B cell (primary cell): ENCODE results near the gene LRRC26. TPM values are rescaled to one million over a fixed set of nuclear protein-coding genes. Genes with fewer than 3 reads are reported as not detected.

Experiments used
- ATAC-seq: fragments of 200-7000 bp; cut with Tn5 transposase; one replicate; pipeline ENCODE4 v1.10.0; 2021; ENCODE audit warnings: low read depth, mild to moderate bottlenecking, moderate number of reproducible peaks, moderate library complexity
- CTCF ChIA-PET: fragments of 350-600 bp; sonication (Branson Sonifier 250); formaldehyde crosslinking; loops from one replicate; lab custom pipeline; 2021; ENCODE audit warnings: antibody characterized with exemption, inconsistent platforms; lab: Charles Lee
- POLR2A ChIA-PET: fragments of 350-600 bp; sonication (Branson Sonifier 250); formaldehyde crosslinking; loops from one replicate; lab custom pipeline; 2021; ENCODE audit warnings: antibody characterized with exemption; lab: Charles Lee
- DNase-seq: peaks from one replicate; pipeline ENCODE4 v3.0.0; 2013
- H2AFZ ChIP-seq: 2 replicates; pipeline ENCODE4 v1.6.1; 2012; ENCODE audit warnings: mild to moderate bottlenecking, low read depth, low read length; ENCODE audit not compliant: insufficient read depth, poor library complexity, severe bottlenecking
- H3K27ac ChIP-seq, 2 donors: 1 replicate in 1 of 2; 2 replicates in 1 of 2; pipeline ENCODE4 v1.5.1; 2012 to 2013; ENCODE audit warnings: low read length in 2 of 2, mild to moderate bottlenecking in 2 of 2, moderate library complexity in 1 of 2
- H3K27me3 ChIP-seq, 4 experiments: fragments of 200-600 bp in 1 of 4; sonication (generic) in 1 of 4; replicated peaks in 1 of 4; 1 replicate in 2 of 4; 2 replicates in 2 of 4; pipeline versions ENCODE4 v1.6.1 to v1.7.0; 2013 to 2016; ENCODE audit warnings: low read length in 3 of 4, mild to moderate bottlenecking in 2 of 4, mixed read lengths in 1 of 4, moderate library complexity in 1 of 4; ENCODE audit not compliant: insufficient read depth in 4 of 4, control insufficient read depth in 3 of 4; ENCODE audit errors: control extremely low read depth in 1 of 4
- H3K36me3 ChIP-seq, 2 experiments: replicated peaks in 1 of 2; 1 replicate in 1 of 2; 2 replicates in 1 of 2; pipeline versions ENCODE4 v1.6.1 to v1.7.1; 2013; ENCODE audit warnings: low read length in 1 of 2; ENCODE audit not compliant: insufficient read depth in 2 of 2, control insufficient read depth in 1 of 2; ENCODE audit errors: control extremely low read depth in 1 of 2, extremely low read depth in 1 of 2
- H3K4me1 ChIP-seq, 2 donors: fragments of 200-600 bp in 1 of 2; sonication (generic) in 1 of 2; 1 replicate in 1 of 2; 2 replicates in 1 of 2; pipeline versions ENCODE4 v1.5.1 to v1.6.1; 2013 to 2017; ENCODE audit warnings: low read length in 2 of 2; ENCODE audit not compliant: control insufficient read depth in 2 of 2, insufficient read depth in 2 of 2
- H3K4me2 ChIP-seq: replicated peaks from 2 replicates; pipeline ENCODE3; 2012; ENCODE audit warnings: mild to moderate bottlenecking, low read depth, low read length; ENCODE audit not compliant: poor library complexity, severe bottlenecking
- H3K4me3 ChIP-seq, 5 experiments: fragments of 200-600 bp in 1 of 5; sonication (generic) in 1 of 5; 1 replicate in 3 of 5; 2 replicates in 2 of 5; pipeline versions ENCODE4 v1.5.1 to v1.7.0; 2011 to 2016; ENCODE audit warnings: low read length in 4 of 5, mild to moderate bottlenecking in 4 of 5, low read depth in 2 of 5, control low read depth in 1 of 5, moderate library complexity in 1 of 5; ENCODE audit not compliant: insufficient read depth in 1 of 5; ENCODE audit errors: control extremely low read depth in 1 of 5, extremely low read depth in 1 of 5
- H3K79me2 ChIP-seq: fragments of 200-600 bp; sonication (generic); one replicate; pipeline ENCODE4 v1.6.0; 2016; ENCODE audit warnings: low read length; ENCODE audit not compliant: control insufficient read depth, insufficient read depth
- H3K9ac ChIP-seq: fragments of 200-600 bp; sonication (generic); 2 replicates; pipeline ENCODE4 v1.6.1; 2017; ENCODE audit warnings: mild to moderate bottlenecking, low read length, moderate library complexity
- H3K9me3 ChIP-seq, 3 donors: one replicate each; pipeline versions ENCODE4 v1.6.1 to v1.7.1; 2013; ENCODE audit warnings: low read length in 2 of 3; ENCODE audit not compliant: control insufficient read depth in 2 of 3, insufficient read depth in 1 of 3; ENCODE audit errors: control extremely low read depth in 1 of 3
- H4K20me1 ChIP-seq: 2 replicates; pipeline ENCODE4 v1.6.0; 2012; ENCODE audit warnings: mild to moderate bottlenecking, low read length; ENCODE audit not compliant: insufficient read depth, control insufficient read depth, poor library complexity, severe bottlenecking
- H3K27ac Mint-ChIP-seq: one replicate; pipeline ENCODE4 v1.8.0; 2021; ENCODE audit warnings: mixed read lengths
- H3K27me3 Mint-ChIP-seq: one replicate; pipeline ENCODE4 v1.8.0; 2021; ENCODE audit warnings: mixed read lengths
- H3K4me1 Mint-ChIP-seq: one replicate; pipeline ENCODE4 v1.8.0; 2021; ENCODE audit warnings: mixed read lengths
- H3K4me3 Mint-ChIP-seq: one replicate; pipeline ENCODE4 v1.8.0; 2021; ENCODE audit warnings: mixed read lengths
- H3K9me3 Mint-ChIP-seq: one replicate; pipeline ENCODE4 v1.8.0; 2022; ENCODE audit warnings: mixed read lengths; ENCODE audit not compliant: insufficient read depth
- CTCF ChIP-seq: fragments of 200-600 bp; IDR thresholded peaks from one replicate; pipeline ENCODE4 v1.8.0; 2022; ENCODE audit warnings: antibody characterized with exemption, mild to moderate bottlenecking
- EZH2 ChIP-seq: IDR thresholded peaks from 2 replicates; pipeline ENCODE4 v1.6.1; 2012; ENCODE audit warnings: borderline replicate concordance, low read depth, mild to moderate bottlenecking, moderate library complexity, low read length; ENCODE audit not compliant: insufficient read depth, poor library complexity, severe bottlenecking
- WGBS: methylation state at CpG from one replicate; pipeline ENCODE4 v1.1.5; 2013; ENCODE audit warnings: missing lambda C conversion rate; ENCODE audit not compliant: insufficient coverage; 5-methylcytosine and 5-hydroxymethylcytosine counted together
- intact Hi-C: fragments of 100-400 bp; cut with micrococcal nuclease; formaldehyde crosslinking; loops from one replicate; pipeline ENCODE4 v1.10.0; 2022
- polyA plus RNA-seq: library from polyadenylated mRNA; depleted of rRNA; stranded (reverse); fragments of >200 nt; gene quantifications from 2 replicates; pipeline ENCODE4 v1.2.3, GENCODE V29; 2012
- total RNA-seq, 2 donors: library from RNA; stranded (reverse); fragments of 120-200 nt in 1 of 2; gene quantifications; 1 replicate in 1 of 2; 2 replicates in 1 of 2; pipeline versions ENCODE4 v1.2.3 to v1.2.4, GENCODE V29; 2013 to 2022

LRRC26 gene
- total and polyA plus RNA-seq, 2 donors (not counting 1 experiment from before 2014, with no cell fraction given): not detected

GRCh38 chr9:137140151-137141012 is 29.5 kb downstream of the LRRC26 start:
- WGBS: 65% methylated on average over 21 of the region's 26 CpGs
- H3K9me3 ChIP-seq: peaks cover 0 to 33% (median 0%) of the 10 kb centered on the region in 3 donors
- no peak overlapping the region for H3K9ac ChIP-seq
- no peak for TF ChIP-seq EZH2
- TF ChIP-seq CTCF: no peak
- intact Hi-C loops: no loop called here
- ATAC-seq (no peak), DNase-seq (no peak)
- no peak overlapping the region for H2AFZ ChIP-seq
- Mint-ChIP-seq H3K4me1 (no peaks in the 10 kb centered on the region), H3K9me3 (no peaks in the 10 kb centered on the region), H3K27ac (peak overlapping the region; percentile 42), H3K27me3 (peaks cover 54% of the 10 kb centered on the region), H3K4me3 (no peak overlapping the region)
- H3K79me2 ChIP-seq: no peaks in the 10 kb centered on the region
- POLR2A ChIA-PET: no interaction called here
- no peak overlapping the region for H3K4me2 ChIP-seq
- H3K4me1 ChIP-seq: peaks cover 11 to 14% of the 10 kb centered on the region in 2 donors
- H4K20me1 ChIP-seq: no peaks in the 10 kb centered on the region
- no peak overlapping the region for H3K4me3 ChIP-seq
- H3K36me3 ChIP-seq: no peaks in the 10 kb centered on the region
- CTCF ChIA-PET: interaction anchor here (1.0 to 1.7 kb wide), 2 partner anchors 11 to 94 kb away, joined by 3 to 5 read pairs; partner anchors contain the start of gene NPDC1
- no peak overlapping the region for H3K27ac ChIP-seq
- peaks cover 0 to 81% (median 36%) of the 10 kb centered on the region in 4 experiments for H3K27me3 ChIP-seq
